HEK293T (cell line): ENCODE data around the gene FUBP3.

Experiments
- ARNT ChIP-seq: fragments of 450-650 bp; IDR thresholded peaks from 2 replicates; pipeline ENCODE4 v1.6.1; 2017; ENCODE audit warnings: mild to moderate bottlenecking
- BHLHE40 ChIP-seq: fragments of 450-650 bp; IDR thresholded peaks from 2 replicates; pipeline ENCODE4 v1.6.1; 2016; ENCODE audit warnings: mild to moderate bottlenecking, moderate library complexity, borderline replicate concordance
- CTBP1 ChIP-seq: fragments of 450-650 bp; IDR thresholded peaks from 2 replicates; pipeline ENCODE4 v1.6.1; 2016; ENCODE audit warnings: borderline replicate concordance
- FOXA1 ChIP-seq: fragments of 450-650 bp; IDR thresholded peaks from 2 replicates; pipeline ENCODE4 v1.6.1; 2016; ENCODE audit warnings: mild to moderate bottlenecking
- FOXK2 ChIP-seq: fragments of 450-650 bp; IDR thresholded peaks from 2 replicates; pipeline ENCODE4 v1.6.1; 2016; ENCODE audit warnings: mild to moderate bottlenecking
- LEF1 ChIP-seq: fragments of 450-650 bp; IDR thresholded peaks from 2 replicates; pipeline ENCODE4 v1.6.1; 2017; ENCODE audit warnings: mild to moderate bottlenecking, borderline replicate concordance
- NFRKB ChIP-seq: fragments of 450-650 bp; IDR thresholded peaks from 2 replicates; pipeline ENCODE4 v1.6.1; 2016; ENCODE audit warnings: mild to moderate bottlenecking, moderate library complexity
- PKNOX1 ChIP-seq: fragments of 450-650 bp; IDR thresholded peaks from 2 replicates; pipeline ENCODE4 v1.6.1; 2016
- SP1 ChIP-seq: fragments of 450-650 bp; IDR thresholded peaks from 2 replicates; pipeline ENCODE4 v1.6.1; 2017
- SUZ12 ChIP-seq: fragments of 450-650 bp; IDR thresholded peaks from 2 replicates; pipeline ENCODE4 v1.6.1; 2016; ENCODE audit warnings: mild to moderate bottlenecking
- TARDBP ChIP-seq: fragments of 450-650 bp; IDR thresholded peaks from 2 replicates; pipeline ENCODE4 v1.6.1; 2016

DNA sequence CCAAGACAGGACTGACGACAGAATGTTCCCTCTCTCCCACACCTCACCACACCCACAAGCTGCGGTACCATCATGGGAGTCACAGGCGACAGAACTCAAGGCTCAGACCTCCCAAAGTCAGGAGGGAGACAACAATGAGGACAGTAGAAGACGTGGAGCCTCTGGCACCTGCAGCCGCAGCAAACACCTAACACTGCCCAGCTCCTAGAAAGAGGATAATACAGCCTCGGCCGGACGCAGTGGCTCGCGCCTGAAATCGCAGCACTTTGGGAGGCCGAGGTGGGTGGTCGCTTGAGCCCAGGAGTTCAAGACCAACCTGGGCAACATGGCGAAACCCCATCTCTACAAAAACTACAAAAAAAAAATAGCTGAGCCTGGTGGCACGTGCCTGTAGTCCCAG is 71.8 kb downstream of the FUBP3 start:
- TF ChIP-seq FOXA1 (no peak), NFRKB (no peak), SP1 (no peak), LEF1 (no peak), BHLHE40 (no peak), SUZ12 (no peak), ARNT (no peak), TARDBP (no peak), CTBP1 (no peak), FOXK2 (no peak), PKNOX1 (no peak)
